OCI-LY3 (cell line): ENCODE data around the gene M1AP.

Experiments used
- H2AFZ ChIP-seq: fragments of 200-600, 300-600 bp; shearing (Covaris generic); 2 replicates; pipeline ENCODE4 v1.6.0; 2014; ENCODE audit warnings: antibody characterized with exemption, low read depth, low read length
- H3K27ac ChIP-seq: fragments of 200-600, 300-600 bp; sonication (generic); 2 replicates; pipeline ENCODE4 v1.5.1; 2014; ENCODE audit warnings: mild to moderate bottlenecking, low read length, moderate library complexity, mixed read lengths
- H3K27me3 ChIP-seq: fragments of 200-600, 300-600 bp; sonication (generic); 2 replicates; pipeline ENCODE4 v1.6.1; 2014; ENCODE audit warnings: low read depth, low read length, mixed read lengths
- H3K36me3 ChIP-seq: fragments of 200-600, 300-600 bp; sonication (generic); replicated peaks from 2 replicates; pipeline ENCODE3; 2014; ENCODE audit warnings: low read depth, low read length, mixed read lengths
- H3K4me1 ChIP-seq: fragments of 300-600, 200-600 bp; sonication (generic); 2 replicates; pipeline ENCODE4 v1.6.1; 2014; ENCODE audit warnings: low read length, mixed read lengths
- H3K4me2 ChIP-seq: fragments of 200-600, 300-600 bp; sonication (generic); 2 replicates; pipeline ENCODE4 v1.6.1; 2014; ENCODE audit warnings: low read length, mixed read lengths
- H3K4me3 ChIP-seq: fragments of 300-600, 200-600 bp; sonication (generic); 2 replicates; pipeline ENCODE4 v1.5.1; 2014; ENCODE audit warnings: antibody characterized with exemption, mild to moderate bottlenecking, low read length, moderate library complexity
- H3K79me2 ChIP-seq: fragments of 300-600, 200-600 bp; shearing (Covaris generic); 2 replicates; pipeline ENCODE4 v1.6.1; 2014; ENCODE audit warnings: mild to moderate bottlenecking, low read length, mixed read lengths
- H3K9ac ChIP-seq: fragments of 300-600, 200-600 bp; shearing (Covaris generic); 2 replicates; pipeline ENCODE4 v1.6.0; 2014; ENCODE audit warnings: mild to moderate bottlenecking, low read length, moderate library complexity
- H3K9me3 ChIP-seq: fragments of 200-600, 300-600 bp; shearing (Covaris generic); 2 replicates; pipeline ENCODE4 v1.6.1; 2014; ENCODE audit warnings: low read length, mixed read lengths; ENCODE audit not compliant: insufficient read depth
- H4K20me1 ChIP-seq: fragments of 200-600, 300-600 bp; sonication (generic); 2 replicates; pipeline ENCODE4 v1.6.1; 2016; ENCODE audit warnings: low read length, mixed read lengths; ENCODE audit not compliant: insufficient read depth
- CTCF ChIP-seq: fragments of 200-600, 300-600 bp; sonication (generic); IDR thresholded peaks from 2 replicates; pipeline ENCODE4 v1.5.1; 2014; ENCODE audit warnings: antibody characterized with exemption, low read length, low read depth
- EZH2phosphoT487 ChIP-seq: fragments of 200-600 bp; shearing (Covaris generic); IDR thresholded peaks from 2 replicates; pipeline ENCODE4 v1.6.1; 2018; ENCODE audit warnings: antibody characterized with exemption, mixed run types, low read depth

M1AP gene

GRCh38 chr2:74653985-74654882 is 6.1 kb upstream of the M1AP start, which contains the start of gene SEMA4F:
SEMA4F (plus strand) TSS chr2:74654247; CDS start chr2:74654377, 130 bp downstream.
- no peaks in the 10 kb centered on the region for H3K36me3 ChIP-seq
- H3K27me3 ChIP-seq = no peaks in the 10 kb centered on the region; the same call in 1 of the 2 replicates
- H2AFZ ChIP-seq = peak within 1 kb of the TSS; percentile 100
- peak within 1 kb of the TSS; percentile 70 for H3K9ac ChIP-seq
- peak within 1 kb of the TSS; percentile 86 for H3K4me3 ChIP-seq
- H3K9me3 ChIP-seq = no peaks in the 10 kb centered on the region
- H3K79me2 ChIP-seq = no peaks in the 10 kb centered on the region
- H3K4me2 ChIP-seq = peak within 1 kb of the TSS; percentile 100
- H3K27ac ChIP-seq = no peak within 1 kb of the TSS
- TF ChIP-seq EZH2phosphoT487 = no peak
- no peaks in the 10 kb centered on the region for H4K20me1 ChIP-seq
- peaks cover 8% of the 10 kb centered on the region; the same call in 1 of the 2 replicates for H3K4me1 ChIP-seq

- Histone ChIP-seq H3K79me2 (no peaks in the 10 kb centered on the region), H3K4me1 (peaks cover 8% of the 10 kb centered on the region; the same call in 1 of the 2 replicates), H3K27ac (no peak overlapping the region), H3K9ac (peak overlapping the region; percentile 58), H2AFZ (peak overlapping the region; percentile 100), H3K4me2 (peak overlapping the region; percentile 100), H3K36me3 (no peaks in the 10 kb centered on the region), H3K4me3 (peak overlapping the region; percentile 86), H4K20me1 (no peaks in the 10 kb centered on the region), H3K27me3 (no peaks in the 10 kb centered on the region; the same call in 1 of the 2 replicates), H3K9me3 (no peaks in the 10 kb centered on the region)
- no peak for TF ChIP-seq EZH2phosphoT487
- no peak for TF ChIP-seq CTCF
Observed at GRCh38 chr2:74653589-74653984, 5.5 kb upstream of the M1AP start.

DNA sequence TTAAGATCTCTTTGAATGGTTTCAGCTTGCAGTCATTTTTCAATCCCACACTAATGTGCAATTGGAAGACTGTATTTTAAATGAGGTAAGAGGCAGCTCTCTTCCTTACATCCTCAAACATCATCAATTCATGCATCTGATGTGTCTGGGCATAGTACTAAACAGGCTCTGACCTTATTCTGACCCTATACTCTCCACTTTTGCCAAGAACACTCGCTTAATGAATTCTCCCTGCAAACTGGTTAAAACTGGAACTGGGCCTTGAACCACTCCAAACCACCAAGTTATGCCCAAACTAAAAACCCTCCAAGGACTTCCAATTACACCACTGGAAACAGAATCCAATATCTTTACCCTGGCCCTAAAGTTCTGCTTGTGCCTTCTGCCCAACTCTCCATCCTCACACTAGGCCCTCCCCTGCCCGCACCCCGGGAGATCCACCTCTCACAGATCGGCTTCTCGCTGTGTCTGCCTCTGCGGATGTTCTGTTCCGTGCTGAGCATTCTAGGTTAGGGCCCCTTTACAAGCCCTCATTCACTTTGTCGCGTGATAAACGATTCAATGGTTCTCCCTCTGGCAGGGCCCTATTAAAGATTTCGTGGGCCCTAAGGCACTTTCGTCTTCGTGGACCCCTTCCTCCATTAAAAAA is 1.2 kb downstream of the M1AP start:
- Histone ChIP-seq H3K9ac (no peak overlapping the region), H3K27me3 (no peaks in the 10 kb centered on the region), H3K79me2 (no peaks in the 10 kb centered on the region), H3K4me2 (no peak overlapping the region), H4K20me1 (no peaks in the 10 kb centered on the region), H3K36me3 (no peaks in the 10 kb centered on the region), H3K4me1 (no peaks in the 10 kb centered on the region), H3K4me3 (no peak overlapping the region), H3K27ac (no peak overlapping the region), H2AFZ (no peak overlapping the region), H3K9me3 (no peaks in the 10 kb centered on the region)
- TF ChIP-seq EZH2phosphoT487 (no peak), CTCF (no peak)

GRCh38 chr2:74646201-74646600 is 1.9 kb downstream of the M1AP start:
- Histone ChIP-seq H3K4me2 (no peak overlapping the region), H3K9me3 (no peaks in the 10 kb centered on the region)

More at GRCh38 chr2:74646201-74646600, 1.9 kb downstream of the M1AP start:
- no peak overlapping the region for H2AFZ ChIP-seq
- no peaks in the 10 kb centered on the region for H3K27me3 ChIP-seq
- H3K4me3 ChIP-seq = no peak overlapping the region
- H4K20me1 ChIP-seq = no peaks in the 10 kb centered on the region
- H3K79me2 ChIP-seq = no peaks in the 10 kb centered on the region
- TF ChIP-seq EZH2phosphoT487 = no peak
- no peak for TF ChIP-seq CTCF
- H3K4me1 ChIP-seq = no peaks in the 10 kb centered on the region
- no peak overlapping the region for H3K27ac ChIP-seq
- no peaks in the 10 kb centered on the region for H3K36me3 ChIP-seq
- H3K9ac ChIP-seq = no peak overlapping the region
